Skeletal muscle satellite cell (primary cell): ENCODE results near the gene RIC8B.
"Not testable (repeated sequence)": the region's sequence is repeated elsewhere in the genome, so short reads cannot be mapped to it uniquely, and the experiment has no call there.

Experiments
- H3K27me3 ChIP-seq: 2 replicates; pipeline ENCODE4 v1.7.0; 2013; ENCODE audit warnings: low read length; ENCODE audit not compliant: control insufficient read depth, insufficient read depth
- H3K36me3 ChIP-seq: 2 replicates; pipeline ENCODE4 v1.7.0; 2013; ENCODE audit warnings: mild to moderate bottlenecking, control low read depth, low read length; ENCODE audit not compliant: insufficient read depth
- H3K4me1 ChIP-seq: 2 replicates; pipeline ENCODE4 v1.7.0; 2013; ENCODE audit warnings: low read length; ENCODE audit not compliant: control insufficient read depth, insufficient read depth
- H3K4me2 ChIP-seq: 2 replicates; pipeline ENCODE4 v1.7.0; 2013; ENCODE audit warnings: mild to moderate bottlenecking, low read length
- H3K4me3 ChIP-seq: 2 replicates; pipeline ENCODE4 v1.7.0; 2013; ENCODE audit warnings: low read length
- H3K9ac ChIP-seq: 2 replicates; pipeline ENCODE4 v1.7.0; 2013; ENCODE audit warnings: mild to moderate bottlenecking, low read depth, low read length, moderate library complexity
- H3K9me3 ChIP-seq: replicated peaks from 2 replicates; pipeline ENCODE4 v1.7.0; 2013; ENCODE audit warnings: mild to moderate bottlenecking, control low read depth, low read length

RIC8B gene

GRCh38 chr12:106911581-106911980, 137.1 kb downstream of the RIC8B start:
- H3K27me3 ChIP-seq, result peaks cover 13% of the 10 kb centered on the region

DNA sequence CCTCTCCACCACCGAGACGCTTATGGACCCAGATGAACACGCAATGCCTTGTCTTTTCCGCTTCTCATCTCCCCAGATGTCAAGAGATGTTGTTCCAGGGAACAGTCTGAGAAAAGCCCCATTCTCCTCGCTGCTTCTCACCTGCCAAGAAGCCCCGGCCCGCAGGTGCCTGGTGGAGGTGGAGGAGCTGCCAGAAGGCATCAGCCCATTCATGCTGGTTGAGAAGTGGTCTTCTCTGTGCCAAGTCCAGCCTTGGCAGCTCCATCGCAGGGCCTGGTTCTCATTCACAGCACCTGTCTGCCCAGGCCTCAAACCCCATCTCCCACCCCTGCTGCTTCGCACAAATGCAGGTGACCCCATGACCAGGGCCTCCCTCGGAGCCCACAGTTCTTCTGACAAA, 139.0 kb downstream of the RIC8B start:
- Histone ChIP-seq H3K27me3 (peaks cover 8% of the 10 kb centered on the region), H3K9ac (no peak overlapping the region), H3K4me3 (no peak overlapping the region), H3K4me2 (no peak overlapping the region), H3K9me3 (no peaks in the 10 kb centered on the region), H3K4me1 (no peaks in the 10 kb centered on the region), H3K36me3 (no peaks in the 10 kb centered on the region)

More at GRCh38 chr12:106911581-106911980, 137.1 kb downstream of the RIC8B start:
- Histone ChIP-seq H3K4me3 (no peak overlapping the region), H3K9ac (no peak overlapping the region), H3K36me3 (no peaks in the 10 kb centered on the region), H3K4me1 (no peaks in the 10 kb centered on the region), H3K9me3 (no peaks in the 10 kb centered on the region), H3K4me2 (no peak overlapping the region)

GRCh38 chr12:106914796-106915634, 140.5 kb downstream of the RIC8B start:
- Histone ChIP-seq H3K4me3 (no peak overlapping the region), H3K9me3 (no peaks in the 10 kb centered on the region), H3K9ac (no peak overlapping the region), H3K4me2 (no peak overlapping the region), H3K27me3 (peaks cover 8% of the 10 kb centered on the region), H3K4me1 (no peaks in the 10 kb centered on the region), H3K36me3 (no peaks in the 10 kb centered on the region)

- Histone ChIP-seq H3K9ac (no peak overlapping the region), H3K4me3 (no peak overlapping the region), H3K4me2 (no peak overlapping the region), H3K27me3 (peaks cover 8% of the 10 kb centered on the region), H3K9me3 (no peaks in the 10 kb centered on the region), H3K36me3 (no peaks in the 10 kb centered on the region), H3K4me1 (no peaks in the 10 kb centered on the region)
Observed at GRCh38 chr12:106915635-106916026, 141.1 kb downstream of the RIC8B start.

GRCh38 chr12:106917503-106917902, 143.0 kb downstream of the RIC8B start:
- Histone ChIP-seq H3K4me1 (no peaks in the 10 kb centered on the region), H3K4me3 (no peak overlapping the region), H3K36me3 (no peaks in the 10 kb centered on the region), H3K4me2 (no peak overlapping the region), H3K27me3 (peaks cover 11% of the 10 kb centered on the region), H3K9ac (no peak overlapping the region), H3K9me3 (no peaks in the 10 kb centered on the region)

DNA sequence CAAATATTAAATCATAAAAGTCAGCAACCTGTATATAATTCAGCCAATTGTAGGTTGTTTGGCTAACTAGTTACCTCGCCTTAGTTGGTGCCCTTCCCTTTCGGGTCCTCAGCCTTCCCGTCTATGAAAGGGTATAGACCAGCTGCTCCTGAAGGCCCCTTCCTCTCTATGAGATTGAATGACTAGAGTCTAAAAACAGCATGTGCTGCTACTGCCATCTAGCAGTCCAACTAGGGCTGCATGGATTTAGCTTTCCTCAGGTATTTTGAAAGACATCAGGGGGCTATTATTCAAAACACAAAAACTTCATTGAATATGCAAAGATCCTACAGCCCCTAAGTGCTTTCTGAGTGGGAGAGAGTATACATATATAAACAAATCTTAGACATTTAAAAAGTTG, 144.3 kb downstream of the RIC8B start:
- H3K4me3 ChIP-seq, result no peak overlapping the region
- no peak overlapping the region for H3K9ac ChIP-seq
- H3K9me3 ChIP-seq, result no peaks in the 10 kb centered on the region
- H3K4me1 ChIP-seq, result no peaks in the 10 kb centered on the region
- peaks cover 13% of the 10 kb centered on the region for H3K27me3 ChIP-seq
- H3K36me3 ChIP-seq, result no peaks in the 10 kb centered on the region
- H3K4me2 ChIP-seq, result no peak overlapping the region

DNA sequence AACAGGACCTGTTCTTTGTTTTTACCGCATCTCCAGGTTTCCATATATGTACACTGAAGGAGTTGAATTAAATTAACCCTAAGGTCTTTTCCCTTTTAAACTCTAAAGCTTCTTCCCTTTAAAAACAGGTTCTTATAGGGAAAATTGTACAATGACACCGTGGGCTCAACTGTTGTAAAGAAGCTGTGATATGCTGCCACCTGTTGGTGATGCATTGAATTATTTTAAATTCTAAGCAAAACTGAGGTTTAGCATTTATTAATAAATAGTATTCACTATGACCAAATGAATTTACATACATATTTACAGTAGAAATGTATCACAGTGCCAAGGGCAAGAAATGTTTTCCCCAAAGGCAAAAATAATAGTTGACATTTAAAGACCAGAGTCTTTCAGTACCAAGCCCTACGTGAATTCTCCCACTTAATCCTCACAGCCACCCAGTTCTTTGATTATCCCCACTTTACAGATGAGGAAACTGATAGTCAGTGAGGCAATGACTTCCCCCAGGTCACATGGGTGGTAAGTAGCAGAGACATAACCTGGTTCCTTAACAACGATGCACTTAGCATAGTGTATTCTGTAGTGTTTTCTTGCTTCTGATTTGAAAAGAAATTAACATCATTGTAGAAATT, 145.5 kb downstream of the RIC8B start:
- Histone ChIP-seq H3K27me3 (peaks cover 13% of the 10 kb centered on the region), H3K9ac (no peak overlapping the region), H3K9me3 (no peaks in the 10 kb centered on the region), H3K4me3 (no peak overlapping the region), H3K4me1 (no peaks in the 10 kb centered on the region), H3K36me3 (no peaks in the 10 kb centered on the region), H3K4me2 (no peak overlapping the region)

DNA sequence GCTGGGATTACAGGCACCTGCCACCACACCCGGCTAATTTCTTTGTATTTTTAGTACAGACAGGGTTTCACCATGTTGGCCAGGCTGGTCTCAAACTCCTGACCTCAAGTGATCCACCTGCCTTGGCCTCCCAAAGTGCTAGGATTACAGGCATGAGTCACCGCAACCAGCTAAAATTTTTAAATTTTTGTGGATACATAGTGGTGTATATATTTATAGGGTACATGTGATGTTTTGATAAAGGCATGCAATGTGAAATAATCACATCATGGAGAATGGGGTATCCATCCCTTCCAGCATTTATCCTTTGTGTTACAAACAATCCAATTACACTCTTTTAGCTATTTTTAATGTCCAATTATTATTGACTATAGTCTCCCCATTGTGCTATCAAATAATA, 147.5 kb downstream of the RIC8B start:
- H3K4me3 ChIP-seq, H3K36me3 ChIP-seq, H3K4me2 ChIP-seq, H3K9me3 ChIP-seq, H3K9ac ChIP-seq, H3K4me1 ChIP-seq, H3K27me3 ChIP-seq: not testable (repeated sequence)

DNA sequence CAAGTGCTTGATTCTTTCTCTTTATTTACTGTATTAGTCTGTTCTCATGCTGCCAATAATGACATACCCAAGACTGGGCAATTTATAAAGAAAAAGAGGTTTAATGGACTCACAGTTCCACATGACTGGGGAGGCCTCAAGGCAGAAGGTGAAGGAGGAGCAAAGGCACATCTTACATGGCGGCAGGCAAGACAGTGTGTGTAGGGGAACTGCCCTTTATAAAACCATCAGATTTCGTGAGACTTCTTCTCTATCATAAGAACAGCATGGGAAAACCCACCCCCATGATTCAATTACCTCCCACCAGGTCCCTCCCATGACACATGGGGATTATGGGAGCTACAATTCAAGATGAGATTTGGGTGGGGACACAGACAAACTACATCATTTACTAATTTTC, 149.1 kb downstream of the RIC8B start:
- not testable (repeated sequence) for H3K9ac ChIP-seq, H3K9me3 ChIP-seq, H3K4me1 ChIP-seq, H3K36me3 ChIP-seq, H3K4me2 ChIP-seq, H3K4me3 ChIP-seq, H3K27me3 ChIP-seq

GRCh38 chr12:106924268-106924861, 149.9 kb downstream of the RIC8B start:
- Histone ChIP-seq H3K4me1 (no peaks in the 10 kb centered on the region), H3K36me3 (no peaks in the 10 kb centered on the region), H3K4me2 (no peak overlapping the region), H3K9ac (no peak overlapping the region), H3K4me3 (no peak overlapping the region), H3K9me3 (no peaks in the 10 kb centered on the region), H3K27me3 (peaks cover 10% of the 10 kb centered on the region)

- peaks cover 5% of the 10 kb centered on the region for H3K27me3 ChIP-seq
Observed at GRCh38 chr12:106926657-106927056, 152.2 kb downstream of the RIC8B start.

More at GRCh38 chr12:106926657-106927056, 152.2 kb downstream of the RIC8B start:
- no peaks in the 10 kb centered on the region for H3K9me3 ChIP-seq
- H3K36me3 ChIP-seq, result no peaks in the 10 kb centered on the region
- H3K4me2 ChIP-seq, result no peak overlapping the region
- no peaks in the 10 kb centered on the region for H3K4me1 ChIP-seq
- H3K4me3 ChIP-seq, result no peak overlapping the region
- no peak overlapping the region for H3K9ac ChIP-seq
